A673 (cell line): ENCODE data around the gene HDGFL2.

Source experiments
- CTCF ChIP-seq: fragments of 300-800, 200-600 bp; sonication (generic); conservative IDR thresholded peaks from 2 replicates; pipeline ENCODE4 v1.5.1; 2017; ENCODE audit warnings: low read depth, mild to moderate bottlenecking, antibody characterized with exemption, low read length, moderate library complexity, mixed read lengths
- EZH2 ChIP-seq: fragments of 200-600 bp; sonication (generic); IDR thresholded peaks from 2 replicates; pipeline ENCODE4 v1.6.1; 2017; ENCODE audit warnings: borderline replicate concordance, low read depth, mild to moderate bottlenecking, mixed read lengths, antibody characterized with exemption, low read length; ENCODE audit not compliant: poor library complexity, severe bottlenecking

GRCh38 chr19:4533334-4533733, 61.2 kb downstream of the HDGFL2 start:
- TF ChIP-seq CTCF (no peak), EZH2 (no peak)
